Astrocyte of the spinal cord (primary cell): ENCODE results near the gene ZNF783.

ENCODE experiments used
- DNase-seq: peaks from one replicate; pipeline ENCODE4 v3.0.0; 2011; ENCODE audit warnings: low read depth, low spot score
- H3K4me3 ChIP-seq: 2 replicates; pipeline ENCODE4 v1.5.1; 2011; ENCODE audit warnings: low read depth, mild to moderate bottlenecking, low read length, moderate library complexity
- CTCF ChIP-seq: IDR thresholded peaks from 2 replicates; pipeline ENCODE4 v1.5.1; 2012; ENCODE audit warnings: low read depth, mild to moderate bottlenecking, low read length, inconsistent platforms
- in situ Hi-C: cut with HindIII; loops from 2 replicates; pipeline ENCODE4 v1.10.0; 2017; ENCODE audit warnings: low sequenced_read_pairs

ZNF783 gene

GRCh38 chr7:149253665-149254064 is 8.3 kb upstream of the ZNF783 start:
- in situ Hi-C loops: no loop called here
- DNase-seq: no peak
- H3K4me3 ChIP-seq: no peak overlapping the region
- TF ChIP-seq CTCF: no peak

GRCh38 chr7:149254181-149254858 is 7.7 kb upstream of the ZNF783 start:
- DNase-seq: no peak
- no peak overlapping the region for H3K4me3 ChIP-seq
- TF ChIP-seq CTCF: no peak
- in situ Hi-C loops: no loop called here

- in situ Hi-C loops: no loop called here
- H3K4me3 ChIP-seq: no peak overlapping the region
- TF ChIP-seq CTCF: no peak
- DNase-seq: no peak
These were observed 6.8 kb upstream of the ZNF783 start for GRCh38 chr7:149255174-149255573.

DNA sequence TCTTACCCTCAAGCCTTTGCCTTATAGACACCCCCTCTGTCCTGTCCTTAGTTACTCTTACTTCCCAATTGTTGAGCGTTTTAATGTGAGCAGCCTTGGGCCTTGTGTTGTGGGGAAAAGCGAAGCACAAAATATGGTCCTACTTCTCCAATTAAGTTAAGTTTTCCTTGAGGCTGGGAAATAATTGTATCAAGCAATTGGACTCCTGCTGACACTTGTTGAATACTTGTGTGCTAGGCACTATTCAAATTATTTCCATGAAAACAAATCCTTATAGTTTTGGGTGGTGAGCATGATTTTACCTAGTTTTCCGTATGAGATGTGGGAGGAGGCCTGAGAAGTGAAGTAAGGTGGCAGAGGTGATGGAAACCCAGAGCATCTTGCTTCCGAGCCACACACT is 5.4 kb upstream of the ZNF783 start:
- DNase-seq: no peak
- H3K4me3 ChIP-seq: no peak overlapping the region
- in situ Hi-C loops: no loop called here
- TF ChIP-seq CTCF: no peak

GRCh38 chr7:149257146-149257545 is 4.8 kb upstream of the ZNF783 start:
- TF ChIP-seq CTCF: no peak
- in situ Hi-C loops: no loop called here
- H3K4me3 ChIP-seq: no peak overlapping the region
- DNase-seq: no peak

GRCh38 chr7:149261316-149261828 is 624 bp upstream of the ZNF783 start:
- peak overlapping the region; percentile 44 for H3K4me3 ChIP-seq
- in situ Hi-C loops: no loop called here
- TF ChIP-seq CTCF: no peak
- peak; percentile 62 for DNase-seq

DNA sequence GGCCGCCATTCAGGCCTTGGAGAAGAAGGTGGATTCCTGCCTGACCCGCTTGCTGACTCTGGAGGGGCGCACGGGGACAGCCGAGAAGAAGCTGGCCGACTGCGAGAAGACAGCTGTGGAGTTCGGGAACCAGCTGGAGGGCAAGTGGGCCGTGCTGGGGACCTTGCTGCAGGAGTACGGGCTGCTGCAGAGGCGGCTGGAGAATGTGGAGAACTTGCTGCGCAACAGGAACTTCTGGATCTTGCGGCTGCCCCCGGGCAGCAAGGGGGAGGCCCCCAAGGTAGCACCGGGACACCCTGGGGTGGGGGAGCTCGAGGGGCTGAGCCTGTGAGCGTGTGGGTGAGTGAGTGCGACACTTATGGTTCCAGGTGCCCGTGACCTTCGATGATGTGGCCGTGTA is 4.5 kb downstream of the ZNF783 start:
- no peak for TF ChIP-seq CTCF
- H3K4me3 ChIP-seq: no peak overlapping the region
- in situ Hi-C loops: no loop called here
- DNase-seq: no peak
